Epithelial cell of esophagus (primary cell): Measurements from ENCODE around the gene DTNBP1.

Source experiments
- DNase-seq: peaks from one replicate; pipeline ENCODE4 v3.0.0; 2010; ENCODE audit warnings: low read depth
- H3K4me3 ChIP-seq: 2 replicates; pipeline ENCODE4 v1.5.1; 2011; ENCODE audit warnings: mild to moderate bottlenecking, low read length, control low read depth
- TF ChIP-seq, protein P1 (sequence below): IDR thresholded peaks from 2 replicates; pipeline ENCODE4 v1.5.1; 2011; ENCODE audit warnings: low read depth, mild to moderate bottlenecking, low read length, control low read depth, inconsistent platforms; ENCODE audit not compliant: insufficient read depth; ENCODE audit errors: missing control alignments

Gene DTNBP1

DNA sequence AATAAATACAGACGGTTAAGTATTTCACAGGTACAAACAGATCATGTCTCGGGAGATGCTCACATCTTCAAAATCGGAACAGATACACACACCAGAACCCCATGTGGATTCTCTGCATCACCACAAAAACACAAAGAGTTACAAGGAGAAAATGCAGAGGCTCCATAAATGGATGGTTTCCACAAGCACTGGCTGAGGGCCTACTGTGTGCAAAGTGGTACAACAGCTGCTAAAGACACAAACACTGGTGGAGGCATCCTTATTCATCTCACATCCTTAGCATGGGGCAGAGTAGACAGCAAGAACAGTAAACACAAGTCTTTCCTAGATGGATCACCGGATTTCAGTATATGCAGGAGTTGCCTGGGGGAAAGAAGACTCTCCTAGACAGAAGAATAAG, 88.8 kb downstream of the DTNBP1 start:
- TF ChIP-seq, protein P1, sequence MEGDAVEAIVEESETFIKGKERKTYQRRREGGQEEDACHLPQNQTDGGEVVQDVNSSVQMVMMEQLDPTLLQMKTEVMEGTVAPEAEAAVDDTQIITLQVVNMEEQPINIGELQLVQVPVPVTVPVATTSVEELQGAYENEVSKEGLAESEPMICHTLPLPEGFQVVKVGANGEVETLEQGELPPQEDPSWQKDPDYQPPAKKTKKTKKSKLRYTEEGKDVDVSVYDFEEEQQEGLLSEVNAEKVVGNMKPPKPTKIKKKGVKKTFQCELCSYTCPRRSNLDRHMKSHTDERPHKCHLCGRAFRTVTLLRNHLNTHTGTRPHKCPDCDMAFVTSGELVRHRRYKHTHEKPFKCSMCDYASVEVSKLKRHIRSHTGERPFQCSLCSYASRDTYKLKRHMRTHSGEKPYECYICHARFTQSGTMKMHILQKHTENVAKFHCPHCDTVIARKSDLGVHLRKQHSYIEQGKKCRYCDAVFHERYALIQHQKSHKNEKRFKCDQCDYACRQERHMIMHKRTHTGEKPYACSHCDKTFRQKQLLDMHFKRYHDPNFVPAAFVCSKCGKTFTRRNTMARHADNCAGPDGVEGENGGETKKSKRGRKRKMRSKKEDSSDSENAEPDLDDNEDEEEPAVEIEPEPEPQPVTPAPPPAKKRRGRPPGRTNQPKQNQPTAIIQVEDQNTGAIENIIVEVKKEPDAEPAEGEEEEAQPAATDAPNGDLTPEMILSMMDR: no peak
- H3K4me3 ChIP-seq: no peak overlapping the region
- DNase-seq: no peak

DNA sequence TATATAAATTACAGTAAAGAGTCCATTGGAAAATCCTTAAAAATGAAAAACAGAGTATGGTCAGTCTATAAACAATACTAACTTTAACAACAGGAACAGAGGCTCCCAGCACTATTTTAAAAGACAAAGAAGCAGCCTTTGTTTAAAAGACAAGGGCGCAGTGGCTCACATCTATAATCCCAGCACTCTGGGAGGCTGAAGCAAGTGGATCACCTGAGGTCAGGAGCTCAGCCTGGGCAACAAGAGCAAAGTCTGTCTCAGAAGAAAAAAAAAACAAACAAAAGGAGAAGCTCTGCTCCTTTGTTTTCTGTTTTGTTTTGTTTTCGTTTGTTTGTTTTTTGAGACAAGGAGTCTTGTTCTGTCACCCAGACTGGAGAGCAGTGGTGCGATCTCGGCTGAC, 89.4 kb downstream of the DTNBP1 start:
- no peak for DNase-seq
- TF ChIP-seq, protein P1: no peak
- no peak overlapping the region for H3K4me3 ChIP-seq

DNA sequence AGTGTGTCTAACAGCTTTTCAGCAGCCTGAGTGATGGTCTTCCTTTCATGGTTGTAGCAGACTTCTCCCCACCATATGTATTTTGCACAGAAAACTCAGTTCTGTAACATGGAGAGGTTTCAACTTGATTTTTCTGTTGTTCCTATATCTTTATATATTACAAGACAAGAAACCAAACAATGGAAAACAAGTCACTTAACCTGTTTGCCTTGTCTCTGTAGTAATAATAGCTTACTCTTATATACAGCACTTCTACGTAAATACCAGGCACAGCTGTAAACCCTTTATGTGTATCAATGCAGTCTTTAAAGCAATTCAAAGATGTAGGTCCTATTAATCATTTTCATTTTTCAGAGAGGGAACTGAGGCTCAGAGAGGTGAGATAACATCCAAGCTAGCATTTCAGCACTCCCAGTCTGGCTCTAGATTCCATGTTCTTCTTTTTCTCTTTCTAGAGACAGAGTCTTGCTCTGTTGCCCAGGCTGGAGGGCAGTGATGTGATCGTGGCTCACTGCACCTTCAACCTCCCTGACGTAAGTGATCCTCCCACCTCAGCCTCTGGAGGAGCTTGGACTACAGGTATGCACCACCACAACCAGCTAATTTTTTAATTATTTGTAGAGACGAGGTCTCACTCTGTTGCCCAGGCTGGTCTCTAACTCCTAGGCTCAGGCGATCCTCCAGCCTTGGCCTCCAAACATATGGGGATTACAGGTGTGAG, 90.4 kb downstream of the DTNBP1 start:
- TF ChIP-seq, protein P1: no peak
- no peak overlapping the region for H3K4me3 ChIP-seq
- DNase-seq: peak; percentile 11

DNA sequence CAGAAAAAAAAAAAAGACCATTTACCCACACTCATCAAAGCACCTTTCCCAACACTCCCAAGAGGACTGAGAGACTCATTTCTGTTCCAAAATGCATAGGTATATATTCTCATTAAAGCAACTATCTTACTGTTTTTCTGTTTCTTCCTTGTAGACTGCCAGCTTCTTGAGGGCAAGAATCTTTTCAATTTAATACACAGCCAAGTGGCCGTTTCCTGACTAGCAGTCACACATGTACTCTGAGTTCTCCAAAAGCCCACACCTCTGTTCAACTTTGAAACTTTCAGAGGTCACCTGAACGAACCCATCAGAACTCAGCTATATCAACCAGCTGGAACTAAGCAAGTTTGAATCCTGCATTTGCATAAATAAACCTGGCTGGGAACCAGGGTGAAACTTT, 92.7 kb downstream of the DTNBP1 start:
- TF ChIP-seq, protein P1: no peak

DNA sequence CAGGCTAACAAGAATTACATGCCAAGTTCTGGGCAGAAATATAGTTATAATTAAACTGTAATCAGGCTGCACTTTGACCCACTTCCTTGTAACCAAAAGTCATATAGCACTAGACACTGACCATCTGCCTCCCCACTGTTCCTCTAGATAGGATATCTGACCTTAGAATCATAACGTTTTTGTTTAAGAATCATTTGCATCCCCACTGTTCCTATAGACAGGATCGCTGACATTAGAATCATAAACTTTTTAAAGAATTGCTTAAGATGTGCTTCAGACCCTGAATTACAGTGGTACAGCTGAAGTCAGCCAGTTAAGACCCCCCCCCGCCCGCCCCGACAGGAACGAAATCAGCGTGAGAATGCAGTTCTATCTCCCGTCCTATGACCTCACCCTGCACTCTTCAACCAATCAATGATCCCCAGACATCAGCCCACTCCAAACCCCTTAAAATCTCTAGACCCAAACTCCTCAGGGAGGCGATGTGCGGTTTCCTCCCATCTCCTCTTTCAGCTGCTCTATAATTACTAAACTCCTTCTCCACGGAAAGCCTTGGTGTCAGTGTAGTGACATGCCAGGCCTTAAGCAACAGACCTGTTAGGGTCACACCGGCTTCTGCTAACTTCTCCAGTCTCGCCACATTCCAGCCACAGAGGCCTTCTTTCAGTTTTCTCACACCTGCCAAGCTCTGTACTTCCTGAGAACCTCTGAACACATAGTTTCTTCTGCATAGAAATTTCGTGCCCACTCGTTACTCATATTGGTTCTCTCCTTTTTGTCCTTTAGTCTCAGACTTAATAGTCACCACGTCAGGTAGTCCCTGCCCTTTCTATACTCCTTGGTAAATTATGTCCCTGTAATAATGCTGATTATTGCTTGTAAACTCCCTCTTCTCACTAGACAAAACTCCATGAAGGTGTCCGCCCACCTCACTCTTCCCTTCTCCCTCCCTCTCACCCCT, 93.5 kb downstream of the DTNBP1 start:
- H3K4me3 ChIP-seq: no peak overlapping the region
- TF ChIP-seq, protein P1: no peak
- DNase-seq: no peak

More for the DNA sequence above, 92.7 kb downstream of the DTNBP1 start:
- H3K4me3 ChIP-seq: no peak overlapping the region
- DNase-seq: no peak

DNA sequence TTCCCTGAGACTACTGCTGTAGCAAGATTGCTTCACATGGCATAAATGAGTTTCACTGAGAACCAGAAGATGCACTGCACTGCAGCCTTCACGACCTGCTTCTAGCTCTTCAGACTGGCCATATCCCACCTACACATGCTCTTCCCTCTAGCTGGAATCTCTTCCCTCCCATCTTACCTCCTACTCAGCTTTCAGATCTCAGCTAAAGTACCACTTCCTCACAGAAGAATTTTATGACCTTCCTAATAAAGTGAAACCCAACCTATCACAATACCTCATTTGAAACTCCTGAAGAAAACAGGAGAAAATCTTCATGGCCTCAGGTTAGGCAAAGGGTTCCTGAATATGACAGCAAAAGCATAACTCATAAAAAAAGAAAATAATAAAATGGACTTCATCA, 99.9 kb downstream of the DTNBP1 start:
- H3K4me3 ChIP-seq: no peak overlapping the region
- TF ChIP-seq, protein P1: no peak
- DNase-seq: no peak
